ENCODE results near the gene CHST11. TPM values are rescaled to one million over a fixed set of nuclear protein-coding genes. Genes with fewer than 3 reads are reported as not detected.

The CHST11 gene
- total and polyA plus RNA-seq, 10 of the 15 experiments (the other 5 are each of a cell fraction or from before 2014, with no cell fraction given), result 1.9 to 38.1 (median 17.2) TPM

DNA sequence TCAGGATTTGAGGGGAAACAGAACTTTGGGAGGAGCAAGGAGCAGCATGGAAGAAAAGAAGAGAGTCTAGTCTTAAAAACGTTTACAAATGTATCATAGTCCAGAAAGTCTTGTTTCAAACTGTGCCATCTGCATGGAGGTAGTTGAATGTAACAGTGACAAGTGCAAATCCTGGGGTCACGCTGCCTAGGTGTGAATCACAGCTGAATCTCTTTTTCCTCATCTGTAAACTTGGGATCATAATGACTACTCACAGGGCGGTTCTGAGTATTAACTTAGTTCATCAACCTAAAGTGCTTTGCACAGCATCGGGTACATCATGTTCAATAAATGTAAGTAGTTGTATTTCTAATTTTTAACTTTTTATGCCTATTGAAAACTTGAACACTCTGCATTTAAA is 208.5 kb downstream of the CHST11 start:
- Histone ChIP-seq H3K27me3 (replicated peaks in 1 of 2; ENCODE audit: control insufficient read depth in 2 of 2, insufficient read depth in 2 of 2, low read length in 1 of 2) (no peaks in the 10 kb centered on the region), H3K79me2 (ENCODE audit: control insufficient read depth, insufficient read depth, low read length) (peaks cover 5% of the 10 kb centered on the region), H3K36me3 (ENCODE audit: control insufficient read depth in 2 of 2, insufficient read depth in 2 of 2, low read length in 1 of 2) (peaks cover 0 to 1% of the 10 kb centered on the region in 2 experiments; a peak in 2 of 4 replicates), H3K4me3 (no peak overlapping the region), H3K4me2 (ENCODE audit: control insufficient read depth, insufficient read depth) (no peak overlapping the region), H3K9me3 (replicated peaks; ENCODE audit: control insufficient read depth, insufficient read depth, low read length) (no peaks in the 10 kb centered on the region), H3K9ac (ENCODE audit: control insufficient read depth, insufficient read depth, low read length) (no peak overlapping the region), H3K4me1 (ENCODE audit: control insufficient read depth, insufficient read depth, low read length) (peaks cover 20% of the 10 kb centered on the region), H3K27ac (ENCODE audit: control insufficient read depth, insufficient read depth) (no peak overlapping the region), H4K20me1 (ENCODE audit: control insufficient read depth, insufficient read depth) (no peaks in the 10 kb centered on the region), H2AFZ (ENCODE audit: control insufficient read depth, low read depth, low read length) (no peak overlapping the region)
- peak; percentile 41 for FAIRE-seq
- CTCF ChIA-PET, result no interaction called here
- RAD21 ChIA-PET (ENCODE audit: unreplicated experiment), result interaction anchor here (0.6 kb wide), 1 partner anchor 27 kb away, joined by 7 read pairs; no protein-coding TSS in a partner anchor
- 38% methylated on average over 4 of the region's 4 CpGs for WGBS (ENCODE audit: insufficient coverage, insufficient replicate concordance, low lambda C conversion rate, missing lambda C conversion rate)
- no peak for ATAC-seq
- SMC1A ChIA-PET (ENCODE audit: uncharacterized antibody, unreplicated experiment), result no interaction called here
- in situ Hi-C loops (cut with MboI), result no loop called here
- no peak for DNase-seq (ENCODE audit: low read depth, low spot score)
- BruUV-seq (replicated peaks), result no TSS peak
- POLR2A ChIA-PET, result no interaction called here
- intact Hi-C loops (cut with micrococcal nuclease; ENCODE audit: unreplicated experiment), result no loop called here
- no peak for TF ChIP-seq STAT3 (IDR thresholded peaks at IDR 0.05; ENCODE audit: low read depth, low read length)
- TF ChIP-seq, protein P1, sequence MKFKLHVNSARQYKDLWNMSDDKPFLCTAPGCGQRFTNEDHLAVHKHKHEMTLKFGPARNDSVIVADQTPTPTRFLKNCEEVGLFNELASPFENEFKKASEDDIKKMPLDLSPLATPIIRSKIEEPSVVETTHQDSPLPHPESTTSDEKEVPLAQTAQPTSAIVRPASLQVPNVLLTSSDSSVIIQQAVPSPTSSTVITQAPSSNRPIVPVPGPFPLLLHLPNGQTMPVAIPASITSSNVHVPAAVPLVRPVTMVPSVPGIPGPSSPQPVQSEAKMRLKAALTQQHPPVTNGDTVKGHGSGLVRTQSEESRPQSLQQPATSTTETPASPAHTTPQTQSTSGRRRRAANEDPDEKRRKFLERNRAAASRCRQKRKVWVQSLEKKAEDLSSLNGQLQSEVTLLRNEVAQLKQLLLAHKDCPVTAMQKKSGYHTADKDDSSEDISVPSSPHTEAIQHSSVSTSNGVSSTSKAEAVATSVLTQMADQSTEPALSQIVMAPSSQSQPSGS (IDR thresholded peaks at IDR 0.05; ENCODE audit: low read length), result no peak
- no peak for TF ChIP-seq HDAC2 (IDR thresholded peaks at IDR 0.05)
- no peak for TF ChIP-seq SMARCA5 (IDR thresholded peaks at IDR 0.05)
- no peak for TF ChIP-seq PAX8 (IDR thresholded peaks at IDR 0.05)
- no peak for TF ChIP-seq NR2F1 (conservative IDR thresholded peaks at IDR 0.05)
- TF ChIP-seq BRCA1 (IDR thresholded peaks at IDR 0.05; ENCODE audit: low read depth, low read length), result no peak
- TF ChIP-seq, protein P2, sequence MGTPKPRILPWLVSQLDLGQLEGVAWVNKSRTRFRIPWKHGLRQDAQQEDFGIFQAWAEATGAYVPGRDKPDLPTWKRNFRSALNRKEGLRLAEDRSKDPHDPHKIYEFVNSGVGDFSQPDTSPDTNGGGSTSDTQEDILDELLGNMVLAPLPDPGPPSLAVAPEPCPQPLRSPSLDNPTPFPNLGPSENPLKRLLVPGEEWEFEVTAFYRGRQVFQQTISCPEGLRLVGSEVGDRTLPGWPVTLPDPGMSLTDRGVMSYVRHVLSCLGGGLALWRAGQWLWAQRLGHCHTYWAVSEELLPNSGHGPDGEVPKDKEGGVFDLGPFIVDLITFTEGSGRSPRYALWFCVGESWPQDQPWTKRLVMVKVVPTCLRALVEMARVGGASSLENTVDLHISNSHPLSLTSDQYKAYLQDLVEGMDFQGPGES (IDR thresholded peaks at IDR 0.05), result no peak
- TF ChIP-seq PRDM15 (CRISPR knock-in tag; IDR thresholded peaks at IDR 0.05), result no peak
- TF ChIP-seq REST (IDR thresholded peaks at IDR 0.05; ENCODE audit: low read depth, low read length), result no peak
- TF ChIP-seq NFYB (IDR thresholded peaks at IDR 0.05; ENCODE audit: insufficient read depth, low read depth, low read length), result no peak
- TF ChIP-seq ZNF207 (IDR thresholded peaks at IDR 0.05; ENCODE audit: borderline replicate concordance), result no peak
- no peak for TF ChIP-seq ATF7 (IDR thresholded peaks at IDR 0.05; ENCODE audit: low read depth)
- TF ChIP-seq MAX (IDR thresholded peaks at IDR 0.05; ENCODE audit: low read depth, low read length), result no peak
